Ovary (tissue), 9 donors: Measurements from ENCODE around the gene ANO2. TPM values are rescaled to one million over a fixed set of nuclear protein-coding genes. Genes with fewer than 3 reads are reported as not detected.

Experiments used
- DNase-seq, 5 donors: peaks; one replicate each; pipeline ENCODE4 v3.0.0-alpha.2; 2019 to 2020
- H3K27ac ChIP-seq, 2 donors: fragments of 200-600 bp; one replicate each; pipeline versions ENCODE4 v1.5.1 to v1.8.0; 2019 to 2022
- H3K27me3 ChIP-seq: fragments of 200-600 bp; one replicate; pipeline ENCODE4 v1.8.0; 2022
- H3K36me3 ChIP-seq: fragments of 200-600 bp; sonication (generic); one replicate; pipeline ENCODE4 v1.5.1; 2019
- H3K4me1 ChIP-seq: one replicate; pipeline ENCODE4 v1.8.1; 2013; ENCODE audit warnings: mild to moderate bottlenecking, moderate library complexity; ENCODE audit not compliant: insufficient read depth
- H3K4me3 ChIP-seq: fragments of 200-600 bp; sonication (generic); one replicate; pipeline ENCODE4 v1.5.1; 2017
- H3K9me3 ChIP-seq, 2 donors: fragments of 200-600 bp in 1 of 2; sonication (generic) in 1 of 2; one replicate each; pipeline versions ENCODE4 v1.5.1 to v1.8.1; 2013 to 2019; ENCODE audit warnings: mild to moderate bottlenecking in 1 of 2, moderate library complexity in 1 of 2
- EP300 ChIP-seq: sonication (generic); formaldehyde crosslinking; IDR thresholded peaks from one replicate; pipeline ENCODE4 v1.6.1; 2017; ENCODE audit warnings: antibody characterized with exemption
- POLR2A ChIP-seq: fragments of 450-650 bp; IDR thresholded peaks from one replicate; pipeline ENCODE4 v1.6.1; 2017; ENCODE audit warnings: antibody characterized with exemption, mild to moderate bottlenecking, moderate library complexity
- WGBS, 3 donors: extraction: QIAGEN DNeasy Blood & Tissue Kit in 1 of 3; methylation state at CpG; one replicate each; pipeline versions ENCODE4 v1.1.5 to v1.1.7; 2013 to 2017; 5-methylcytosine and 5-hydroxymethylcytosine counted together
- intact Hi-C, 4 donors: fragments of 100-400 bp; cut with DNase I; formaldehyde crosslinking; loops; one replicate each; pipeline versions ENCODE4 v1.11.0 to v1.15.1; 2022 to 2023
- polyA plus RNA-seq, 2 donors: library from polyadenylated mRNA; stranded (reverse); fragments of 200-250 nt in 1 of 2; fragments of 350-450 nt in 1 of 2; fragmentation: Illumina TruSeq in 1 of 2; extraction: RNeasy Lipid Tissue Mini Kit (QIAGEN cat#74804) in 1 of 2; gene quantifications; one replicate each; pipeline ENCODE4 v1.2.3, GENCODE V29; 2013 to 2014
- total RNA-seq, 7 donors: library from RNA; depleted of rRNA in 2 of 7; stranded (reverse); fragments of >200 nt in 2 of 7; fragmentation: NEBNext Ultra II Directional in 3 of 7; extraction: Animal tissue kit (Norgen Biotek cat#: 25700) in 3 of 7; gene quantifications; one replicate each; pipeline versions ENCODE4 v1.1.0 to v1.2.4, GENCODE V29; 2016 to 2023
- TF ChIP-seq, protein P1 (sequence below), 3 donors: fragments of 450-650 bp in 2 of 3; fragments of 200-600 bp in 1 of 3; IDR thresholded peaks; one replicate each; pipeline versions ENCODE4 v1.5.1 to v1.8.0; 2016 to 2022; ENCODE audit warnings: antibody characterized with exemption in 3 of 3, mild to moderate bottlenecking in 1 of 3
- donor health status: DM: no; HTN: no; CAD: no; lungs with moderate emphysema.
- donor health status: DM: no; HTN: no; CAD: no.
- donor health status: Bipolar disorder and iron deficiency.
- donor health status: DM: yes; HTN: yes; CAD: no.
- donor health status: DM: no; HTN: no; CAD: no.
- donor health status: DM: yes; HTN: yes; CAD: no.

The ANO2 gene
- total and polyA plus RNA-seq, 9 donors, result 3.0 to 6.7 (median 3.3) TPM

DNA sequence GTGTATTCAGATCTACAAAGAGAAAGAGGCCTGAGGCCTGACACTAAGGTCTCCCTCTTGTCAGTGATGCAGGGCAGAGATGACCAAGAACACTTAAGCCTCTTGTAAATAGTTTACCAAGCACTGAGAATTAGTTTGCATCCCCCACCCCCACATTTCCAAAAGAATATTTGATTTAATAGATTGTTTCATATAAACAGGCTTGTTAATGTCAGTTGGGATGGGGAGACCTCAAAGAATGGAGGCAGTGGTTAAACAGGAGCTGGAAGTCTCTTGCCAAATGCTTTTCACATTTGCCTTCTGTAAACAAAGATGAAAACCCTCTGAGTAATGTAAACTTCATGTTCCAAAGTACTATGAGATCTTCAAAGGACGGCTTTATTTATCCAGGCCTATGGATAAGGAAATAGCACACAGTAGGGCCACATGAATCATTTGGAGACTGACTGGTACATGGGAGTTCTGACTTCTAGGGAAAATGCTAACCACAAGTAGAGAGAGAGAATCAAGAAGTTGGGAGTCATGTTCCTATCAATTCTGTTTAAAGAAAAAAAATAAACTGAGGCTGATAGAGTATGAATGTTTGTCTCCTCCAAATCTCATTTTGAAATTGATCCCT is 234.7 kb downstream of the ANO2 start:
- H3K9me3 ChIP-seq, result no peaks in the 10 kb centered on the region
- WGBS, 3 donors, result 64 to 80% (median 78%) methylated on average over 1 of the region's 1 CpG
- H3K27ac ChIP-seq, result no peak overlapping the region
- H3K4me1 ChIP-seq, result no peaks in the 10 kb centered on the region
- no peak for DNase-seq
- intact Hi-C loops, result no loop called here
- no peaks in the 10 kb centered on the region for H3K36me3 ChIP-seq
- TF ChIP-seq POLR2A (no peak), EP300 (no peak)
- TF ChIP-seq, protein P1, sequence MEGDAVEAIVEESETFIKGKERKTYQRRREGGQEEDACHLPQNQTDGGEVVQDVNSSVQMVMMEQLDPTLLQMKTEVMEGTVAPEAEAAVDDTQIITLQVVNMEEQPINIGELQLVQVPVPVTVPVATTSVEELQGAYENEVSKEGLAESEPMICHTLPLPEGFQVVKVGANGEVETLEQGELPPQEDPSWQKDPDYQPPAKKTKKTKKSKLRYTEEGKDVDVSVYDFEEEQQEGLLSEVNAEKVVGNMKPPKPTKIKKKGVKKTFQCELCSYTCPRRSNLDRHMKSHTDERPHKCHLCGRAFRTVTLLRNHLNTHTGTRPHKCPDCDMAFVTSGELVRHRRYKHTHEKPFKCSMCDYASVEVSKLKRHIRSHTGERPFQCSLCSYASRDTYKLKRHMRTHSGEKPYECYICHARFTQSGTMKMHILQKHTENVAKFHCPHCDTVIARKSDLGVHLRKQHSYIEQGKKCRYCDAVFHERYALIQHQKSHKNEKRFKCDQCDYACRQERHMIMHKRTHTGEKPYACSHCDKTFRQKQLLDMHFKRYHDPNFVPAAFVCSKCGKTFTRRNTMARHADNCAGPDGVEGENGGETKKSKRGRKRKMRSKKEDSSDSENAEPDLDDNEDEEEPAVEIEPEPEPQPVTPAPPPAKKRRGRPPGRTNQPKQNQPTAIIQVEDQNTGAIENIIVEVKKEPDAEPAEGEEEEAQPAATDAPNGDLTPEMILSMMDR (IDR thresholded peaks at IDR 0.05), result no peak
- H3K4me3 ChIP-seq, result no peak overlapping the region
- no peaks in the 10 kb centered on the region for H3K27me3 ChIP-seq

GRCh38 chr12:5708371-5708770 is 236.7 kb downstream of the ANO2 start:
- H3K9me3 ChIP-seq, result no peaks in the 10 kb centered on the region
- no peaks in the 10 kb centered on the region for H3K36me3 ChIP-seq
- H3K4me3 ChIP-seq, result no peak overlapping the region
- H3K27ac ChIP-seq, result no peak overlapping the region
- no peaks in the 10 kb centered on the region for H3K27me3 ChIP-seq
- DNase-seq, result no peak
- TF ChIP-seq POLR2A, result no peak
- no peak for TF ChIP-seq EP300
- TF ChIP-seq, protein P1 (IDR thresholded peaks at IDR 0.05), result no peak
- intact Hi-C loops, result no loop called here
- no peaks in the 10 kb centered on the region for H3K4me1 ChIP-seq

DNA sequence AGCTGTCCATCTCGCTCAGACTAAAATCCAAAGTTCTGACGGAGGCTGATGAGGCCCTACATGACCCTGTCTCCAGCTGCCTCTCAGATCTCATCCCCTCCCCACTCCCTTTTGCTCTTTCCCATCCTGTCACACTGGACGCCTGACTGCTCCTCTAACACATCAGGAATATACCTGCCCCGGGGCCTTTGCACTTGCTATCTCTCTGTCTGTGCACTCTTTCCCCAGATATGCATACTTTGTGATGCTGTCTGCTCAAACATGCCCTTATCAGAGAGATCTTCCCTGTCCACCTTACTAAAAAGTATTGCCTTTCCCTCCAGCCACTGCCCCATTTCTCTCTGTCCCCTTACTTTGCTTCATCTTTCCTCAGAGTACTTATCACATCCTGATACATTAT is 238.8 kb downstream of the ANO2 start:
- Histone ChIP-seq H3K27ac (no peak overlapping the region), H3K36me3 (no peaks in the 10 kb centered on the region), H3K4me1 (no peaks in the 10 kb centered on the region), H3K4me3 (no peak overlapping the region), H3K9me3 (no peaks in the 10 kb centered on the region), H3K27me3 (no peaks in the 10 kb centered on the region)
- TF ChIP-seq POLR2A (no peak), EP300 (no peak)
- TF ChIP-seq, protein P1 (IDR thresholded peaks at IDR 0.05), result no peak
- no peak for DNase-seq
- WGBS, 3 donors, result 85 to 91% (median 85%) methylated on average over 4 of the region's 4 CpGs
- intact Hi-C loops, result no loop called here

GRCh38 chr12:5705791-5706190 is 239.3 kb downstream of the ANO2 start:
- WGBS, 3 donors, result 61 to 68% (median 63%) methylated on average over 9 of the region's 9 CpGs
- intact Hi-C loops, result no loop called here
- H3K36me3 ChIP-seq, result no peaks in the 10 kb centered on the region
- no peaks in the 10 kb centered on the region for H3K9me3 ChIP-seq
- no peaks in the 10 kb centered on the region for H3K27me3 ChIP-seq
- H3K4me1 ChIP-seq, result no peaks in the 10 kb centered on the region
- no peak overlapping the region for H3K4me3 ChIP-seq
- no peak for DNase-seq
- no peak overlapping the region for H3K27ac ChIP-seq
- TF ChIP-seq, protein P1 (IDR thresholded peaks at IDR 0.05), result no peak
